ENCODE data around the gene DAB1. TPM values are rescaled to one million over a fixed set of nuclear protein-coding genes. Genes with fewer than 3 reads are reported as not detected.

Gene DAB1
- total RNA-seq, 1 donor from 2014 or later: 14.6 TPM

- Histone ChIP-seq H3K79me2 (ENCODE audit: low read depth) (no peaks in the 10 kb centered on the region), H3K9me3 (ENCODE audit: low read depth) (no peaks in the 10 kb centered on the region), H3K27ac (no peak overlapping the region), H3K4me2 (no peak overlapping the region), H3K4me3 (no peak overlapping the region), H3K4me1 (peaks cover 4% of the 10 kb centered on the region), H3K36me3 (no peaks in the 10 kb centered on the region), H2AFZ (replicated peaks) (peak overlapping the region; percentile 16), H3K27me3 (no peaks in the 10 kb centered on the region), H4K20me1 (ENCODE audit: low read depth) (no peaks in the 10 kb centered on the region), H3F3A (ENCODE audit: low read depth) (no peaks in the 10 kb centered on the region), H3K9ac (no peak overlapping the region)
- Mint-ChIP-seq H3K27ac (no peak overlapping the region), H3K4me1 (peaks cover 7% of the 10 kb centered on the region), H3K9me3 (no peaks in the 10 kb centered on the region), H3K36me3 (no peaks in the 10 kb centered on the region), H3K4me3 (no peak overlapping the region), H3K27me3 (ENCODE audit: insufficient read depth, low read depth) (no peaks in the 10 kb centered on the region)
- DNase-seq (ENCODE audit: low spot score): no peak
- TF ChIP-seq, protein P1, sequence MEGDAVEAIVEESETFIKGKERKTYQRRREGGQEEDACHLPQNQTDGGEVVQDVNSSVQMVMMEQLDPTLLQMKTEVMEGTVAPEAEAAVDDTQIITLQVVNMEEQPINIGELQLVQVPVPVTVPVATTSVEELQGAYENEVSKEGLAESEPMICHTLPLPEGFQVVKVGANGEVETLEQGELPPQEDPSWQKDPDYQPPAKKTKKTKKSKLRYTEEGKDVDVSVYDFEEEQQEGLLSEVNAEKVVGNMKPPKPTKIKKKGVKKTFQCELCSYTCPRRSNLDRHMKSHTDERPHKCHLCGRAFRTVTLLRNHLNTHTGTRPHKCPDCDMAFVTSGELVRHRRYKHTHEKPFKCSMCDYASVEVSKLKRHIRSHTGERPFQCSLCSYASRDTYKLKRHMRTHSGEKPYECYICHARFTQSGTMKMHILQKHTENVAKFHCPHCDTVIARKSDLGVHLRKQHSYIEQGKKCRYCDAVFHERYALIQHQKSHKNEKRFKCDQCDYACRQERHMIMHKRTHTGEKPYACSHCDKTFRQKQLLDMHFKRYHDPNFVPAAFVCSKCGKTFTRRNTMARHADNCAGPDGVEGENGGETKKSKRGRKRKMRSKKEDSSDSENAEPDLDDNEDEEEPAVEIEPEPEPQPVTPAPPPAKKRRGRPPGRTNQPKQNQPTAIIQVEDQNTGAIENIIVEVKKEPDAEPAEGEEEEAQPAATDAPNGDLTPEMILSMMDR (IDR thresholded peaks at IDR 0.05): no peak
- TF ChIP-seq EZH2 (IDR thresholded peaks at IDR 0.05) (no peak), EZH2phosphoT487 (IDR thresholded peaks at IDR 0.05) (no peak)
These were observed 40.9 kb upstream of the DAB1 start for GRCh38 chr1:57464756-57465155.

DNA sequence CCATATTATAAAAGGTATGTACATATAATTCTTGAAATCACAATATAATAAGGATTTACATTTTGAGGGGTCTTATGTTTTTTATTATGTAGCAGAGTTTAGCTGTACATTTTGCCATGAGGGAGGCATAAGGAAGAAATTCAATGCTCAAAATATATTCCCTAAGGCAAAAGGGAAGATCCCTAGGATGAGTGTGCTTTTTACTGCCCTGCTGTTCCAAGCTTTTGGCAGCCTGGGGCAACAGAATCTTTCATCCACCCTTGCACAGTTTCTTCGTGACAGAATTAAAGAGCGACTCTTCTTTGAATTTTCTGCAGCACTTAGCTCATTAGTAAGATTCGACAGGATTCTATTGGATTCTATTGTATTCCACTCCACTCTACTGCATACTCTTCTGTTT lies 39.5 kb upstream of the DAB1 start:
- Histone ChIP-seq H3K9me3 (ENCODE audit: low read depth) (no peaks in the 10 kb centered on the region), H3K27ac (no peak overlapping the region), H3F3A (ENCODE audit: low read depth) (no peaks in the 10 kb centered on the region), H4K20me1 (ENCODE audit: low read depth) (no peaks in the 10 kb centered on the region), H3K36me3 (no peaks in the 10 kb centered on the region), H3K4me1 (peaks cover 4% of the 10 kb centered on the region), H3K79me2 (ENCODE audit: low read depth) (no peaks in the 10 kb centered on the region), H3K27me3 (no peaks in the 10 kb centered on the region), H2AFZ (replicated peaks) (no peak overlapping the region), H3K4me3 (no peak overlapping the region), H3K9ac (no peak overlapping the region), H3K4me2 (no peak overlapping the region)
- Mint-ChIP-seq H3K4me3 (no peak overlapping the region), H3K4me1 (peaks cover 5% of the 10 kb centered on the region), H3K36me3 (no peaks in the 10 kb centered on the region), H3K9me3 (no peaks in the 10 kb centered on the region), H3K27me3 (ENCODE audit: insufficient read depth, low read depth) (no peaks in the 10 kb centered on the region), H3K27ac (no peak overlapping the region)
- DNase-seq (ENCODE audit: low spot score): no peak
- TF ChIP-seq EZH2phosphoT487 (IDR thresholded peaks at IDR 0.05) (no peak), EZH2 (IDR thresholded peaks at IDR 0.05) (no peak)
- TF ChIP-seq, protein P1 (IDR thresholded peaks at IDR 0.05): no peak

- Histone ChIP-seq H3K9ac (no peak overlapping the region), H3K36me3 (no peaks in the 10 kb centered on the region), H3K4me2 (no peak overlapping the region), H4K20me1 (ENCODE audit: low read depth) (no peaks in the 10 kb centered on the region), H3F3A (ENCODE audit: low read depth) (no peaks in the 10 kb centered on the region), H3K27me3 (no peaks in the 10 kb centered on the region), H3K79me2 (ENCODE audit: low read depth) (no peaks in the 10 kb centered on the region), H3K27ac (no peak overlapping the region), H3K4me1 (peaks cover 4% of the 10 kb centered on the region), H3K9me3 (ENCODE audit: low read depth) (no peaks in the 10 kb centered on the region), H3K4me3 (no peak overlapping the region), H2AFZ (replicated peaks) (no peak overlapping the region)
- Mint-ChIP-seq H3K27me3 (ENCODE audit: insufficient read depth, low read depth) (no peaks in the 10 kb centered on the region), H3K4me1 (peaks cover 5% of the 10 kb centered on the region), H3K27ac (no peak overlapping the region), H3K36me3 (no peaks in the 10 kb centered on the region), H3K4me3 (no peak overlapping the region), H3K9me3 (no peaks in the 10 kb centered on the region)
- DNase-seq (ENCODE audit: low spot score): no peak
- TF ChIP-seq, protein P1 (IDR thresholded peaks at IDR 0.05): no peak
- no peak for TF ChIP-seq EZH2phosphoT487 (IDR thresholded peaks at IDR 0.05)
- TF ChIP-seq EZH2 (IDR thresholded peaks at IDR 0.05): no peak
These were observed 37.5 kb upstream of the DAB1 start for GRCh38 chr1:57461405-57461804.

Measured in neural progenitor cell (in vitro differentiated cells).